Breast epithelium (tissue), 3 donors: ENCODE measurements around the gene PDSS2.

Experiments
- CTCF ChIP-seq, 3 donors: fragments of 450-650 bp; IDR thresholded peaks; one replicate each; pipeline ENCODE4 v1.5.1; 2016 to 2017; ENCODE audit warnings: antibody characterized with exemption in 3 of 3, mild to moderate bottlenecking in 3 of 3, moderate library complexity in 3 of 3
- POLR2AphosphoS5 ChIP-seq, 3 donors: sonication (generic); formaldehyde crosslinking; IDR thresholded peaks; one replicate each; pipeline ENCODE4 v1.6.1; 2017; ENCODE audit warnings: antibody characterized with exemption in 3 of 3

- TF ChIP-seq POLR2AphosphoS5 (IDR thresholded peaks at IDR 0.05) (no peak), CTCF (IDR thresholded peaks at IDR 0.05) (no peak)
Observed at GRCh38 chr6:107128577-107128976, 330.8 kb downstream of the PDSS2 start.
